Measurements from ENCODE around the gene SLC22A16.

Gene SLC22A16

GRCh38 chr6:110456694-110457093 lies 19.7 kb downstream of the SLC22A16 start:
- DNase-seq (ENCODE audit: low read depth), result no peak
- TF ChIP-seq CTCF (IDR thresholded peaks at IDR 0.05; ENCODE audit: control insufficient read depth, insufficient read depth, low read depth, low read length, missing control alignments), result no peak

GRCh38 chr6:110449541-110449895 lies 26.9 kb downstream of the SLC22A16 start:
- TF ChIP-seq CTCF (IDR thresholded peaks at IDR 0.05; ENCODE audit: control insufficient read depth, insufficient read depth, low read depth, low read length, missing control alignments), result no peak
- H3K4me3 ChIP-seq (ENCODE audit: control insufficient read depth, low read depth, low read length), result no peak overlapping the region
- no peak for DNase-seq (ENCODE audit: low read depth)

More at GRCh38 chr6:110456694-110457093, 19.7 kb downstream of the SLC22A16 start:
- no peak overlapping the region for H3K4me3 ChIP-seq (ENCODE audit: control insufficient read depth, low read depth, low read length)

GRCh38 chr6:110448846-110449540 lies 27.4 kb downstream of the SLC22A16 start:
- no peak for DNase-seq (ENCODE audit: low read depth)
- TF ChIP-seq CTCF (IDR thresholded peaks at IDR 0.05; ENCODE audit: control insufficient read depth, insufficient read depth, low read depth, low read length, missing control alignments), result no peak
- H3K4me3 ChIP-seq (ENCODE audit: control insufficient read depth, low read depth, low read length), result no peak overlapping the region

GRCh38 chr6:110447761-110448160 lies 28.7 kb downstream of the SLC22A16 start:
- TF ChIP-seq CTCF (IDR thresholded peaks at IDR 0.05; ENCODE audit: control insufficient read depth, insufficient read depth, low read depth, low read length, missing control alignments), result no peak
- DNase-seq (ENCODE audit: low read depth), result no peak

GRCh38 chr6:110446405-110446804 lies 30.0 kb downstream of the SLC22A16 start:
- DNase-seq (ENCODE audit: low read depth), result no peak
- no peak for TF ChIP-seq CTCF (IDR thresholded peaks at IDR 0.05; ENCODE audit: control insufficient read depth, insufficient read depth, low read depth, low read length, missing control alignments)
- no peak overlapping the region for H3K4me3 ChIP-seq (ENCODE audit: control insufficient read depth, low read depth, low read length)

More at GRCh38 chr6:110447761-110448160, 28.7 kb downstream of the SLC22A16 start:
- no peak overlapping the region for H3K4me3 ChIP-seq (ENCODE audit: control insufficient read depth, low read depth, low read length)

- no peak for DNase-seq (ENCODE audit: low read depth)
- no peak overlapping the region for H3K4me3 ChIP-seq (ENCODE audit: control insufficient read depth, low read depth, low read length)
- TF ChIP-seq CTCF (IDR thresholded peaks at IDR 0.05; ENCODE audit: control insufficient read depth, insufficient read depth, low read depth, low read length, missing control alignments), result no peak
Observed at GRCh38 chr6:110440026-110440425, 36.4 kb downstream of the SLC22A16 start.

All from AG09309 (cell line).